ENCODE results near the gene GPN2. TPM values are rescaled to one million over a fixed set of nuclear protein-coding genes. Genes with fewer than 3 reads are reported as not detected.

GPN2 gene
- total RNA-seq, 1 donor from 2014 or later, result 9.4 TPM

DNA sequence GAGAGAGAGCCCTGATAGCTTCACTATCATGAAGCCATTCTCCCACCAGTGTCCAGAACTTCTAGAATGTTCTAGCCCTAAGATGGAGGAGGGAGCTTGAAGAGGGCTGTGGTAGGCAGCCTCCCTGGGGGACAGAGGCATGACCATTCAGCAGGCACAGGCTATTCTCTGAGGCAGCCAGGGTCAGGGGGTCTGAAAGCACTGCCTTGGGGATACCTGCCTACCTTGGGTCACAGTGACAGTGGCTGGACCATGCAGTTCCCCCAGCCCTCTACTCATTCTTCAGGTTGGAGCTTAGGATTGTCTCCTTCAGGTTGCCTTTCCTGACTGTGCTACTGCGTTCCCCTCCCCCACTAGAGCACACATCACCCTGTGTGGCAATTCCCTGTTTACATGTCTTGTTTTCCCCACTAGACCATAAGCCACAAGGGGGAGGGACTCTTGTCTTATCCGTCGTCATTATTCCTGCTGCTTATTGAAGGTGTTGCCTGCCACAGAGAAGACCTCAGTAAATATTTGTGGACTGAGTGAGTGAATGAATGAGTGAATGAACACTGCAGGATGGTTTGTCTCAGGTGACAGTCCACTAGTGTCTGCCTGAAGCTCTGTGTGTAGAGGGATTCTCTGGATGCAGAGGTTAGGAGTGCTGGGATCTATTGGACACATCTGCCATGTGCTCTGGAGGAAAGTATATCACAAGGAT lies 58.4 kb downstream of the GPN2 start:
- DNase-seq, result no peak

DNA sequence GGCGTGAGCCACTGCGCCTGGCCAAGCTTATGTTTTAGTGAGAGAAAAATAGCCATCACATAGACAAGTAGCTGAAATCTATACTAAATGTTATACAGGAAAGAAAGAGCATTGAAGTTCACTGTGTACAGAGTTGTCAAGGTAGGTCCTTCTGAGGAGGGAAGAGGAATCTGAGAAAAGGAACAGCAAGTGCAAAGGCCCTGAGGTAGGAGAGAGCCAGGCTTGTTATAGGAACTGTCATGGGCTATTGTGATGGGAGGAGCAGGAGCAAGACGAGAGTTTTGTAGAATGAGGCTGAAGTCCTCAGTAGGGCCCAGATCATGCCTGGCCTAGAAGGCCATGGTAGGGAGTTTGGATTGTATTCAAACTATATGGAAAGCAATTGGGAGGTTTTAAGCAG lies 59.0 kb downstream of the GPN2 start:
- no peak for DNase-seq

DNA sequence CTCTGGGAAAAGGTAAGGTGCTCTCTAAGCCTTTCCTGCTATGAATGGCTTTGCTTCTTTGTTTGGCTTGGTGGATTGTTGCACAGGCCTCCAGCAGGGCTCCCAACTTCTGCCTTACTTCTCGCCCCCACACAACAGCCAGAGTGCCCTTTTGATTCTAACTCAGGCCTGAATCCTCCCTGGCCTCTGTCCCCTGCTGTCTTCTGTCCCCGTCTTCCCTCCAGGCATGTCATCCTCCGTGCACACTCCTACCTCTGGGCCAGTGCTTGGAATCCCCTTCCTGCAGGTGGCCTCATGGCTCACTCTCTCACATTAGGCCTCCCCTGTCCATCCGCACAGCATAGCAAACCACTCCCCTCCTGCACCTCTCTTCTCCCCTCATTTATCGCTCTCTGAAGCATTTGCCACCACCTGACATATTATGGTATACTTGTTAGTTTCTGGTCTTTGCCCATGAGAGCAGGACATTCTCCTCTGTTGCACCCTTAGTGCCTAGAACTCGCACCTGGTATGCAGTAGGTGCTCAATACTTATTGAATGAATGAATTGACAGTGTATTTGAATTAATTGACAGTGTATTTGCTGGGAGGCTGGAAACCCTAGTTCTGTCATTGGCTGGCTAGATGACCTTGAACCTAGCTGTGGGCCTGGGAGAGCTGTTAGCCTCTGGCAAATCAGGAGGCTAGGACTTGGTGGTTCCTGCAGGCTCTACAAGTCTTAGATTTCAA lies 60.7 kb downstream of the GPN2 start:
- DNase-seq, result no peak

DNA sequence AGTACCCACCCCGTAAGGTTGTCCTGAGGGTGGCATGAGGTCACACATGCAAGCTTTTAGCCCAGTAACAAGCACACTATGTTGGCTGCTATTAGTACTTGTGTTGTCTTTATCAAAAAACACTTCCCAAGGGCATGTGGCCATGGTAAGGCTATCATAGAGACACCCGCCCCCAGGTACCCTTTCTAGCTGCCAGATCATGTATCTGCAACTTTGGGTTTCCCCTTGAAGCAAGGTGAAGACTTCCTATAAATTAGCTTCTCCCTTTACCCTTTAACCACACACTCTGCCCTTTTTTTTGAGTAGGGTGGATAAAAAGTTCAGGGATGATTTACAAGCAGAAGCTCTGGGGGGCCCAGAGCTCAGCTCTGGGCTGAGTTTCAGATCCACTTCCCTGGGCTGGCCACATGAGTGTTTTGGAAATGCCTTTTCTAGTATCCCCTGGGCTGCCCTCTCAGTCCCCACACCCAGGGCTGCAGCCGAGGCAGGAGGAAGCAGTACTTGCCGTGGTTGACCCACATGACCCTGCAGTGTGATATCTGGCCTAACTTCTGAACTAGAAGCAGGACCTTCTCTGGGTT lies 61.6 kb downstream of the GPN2 start:
- no peak for DNase-seq

DNA sequence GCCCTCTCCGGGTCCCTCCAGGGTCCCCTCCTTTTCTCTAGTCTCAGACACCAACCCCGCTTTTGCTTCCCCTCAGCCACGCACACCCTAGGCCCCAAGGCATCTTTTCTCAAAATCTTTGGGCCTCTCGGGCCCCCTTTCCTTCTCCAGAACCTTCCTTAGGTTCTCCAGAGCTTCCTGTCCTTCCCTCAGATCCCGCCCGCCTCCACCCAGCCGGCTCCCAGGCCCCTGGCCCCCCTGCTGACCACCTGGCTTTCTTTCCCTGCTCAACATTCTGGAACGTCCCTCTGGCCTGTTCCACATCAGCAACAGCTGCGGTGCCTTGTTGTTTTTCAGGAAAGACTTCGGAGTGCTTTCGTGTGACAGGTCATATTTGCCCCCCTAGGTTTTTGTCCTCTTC lies 62.4 kb downstream of the GPN2 start:
- no peak for DNase-seq

DNA sequence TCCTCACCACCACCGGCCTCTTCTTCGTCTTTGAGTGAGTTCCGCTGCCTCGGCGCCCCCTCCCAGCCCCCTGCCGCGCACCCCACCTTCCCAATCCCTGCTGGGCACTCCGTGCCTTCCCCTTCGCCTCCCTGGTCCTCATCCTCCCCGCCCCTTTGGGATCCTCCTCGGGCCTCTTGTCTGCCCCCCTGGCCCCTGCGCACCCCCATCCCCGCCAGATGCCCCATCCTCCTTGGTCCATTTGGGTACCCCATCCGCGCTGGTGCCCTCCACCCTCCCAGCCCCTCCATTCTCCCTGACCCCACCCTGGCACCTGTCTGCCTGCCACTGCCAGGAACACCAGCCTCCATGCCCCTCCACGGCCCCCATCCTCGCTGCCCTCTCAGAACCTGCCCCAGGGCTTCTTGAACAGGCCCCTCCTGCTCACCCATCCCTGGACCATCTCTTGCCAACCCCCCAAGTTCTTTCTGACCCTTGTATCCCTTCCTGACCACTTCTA lies 62.9 kb downstream of the GPN2 start:
- no peak for DNase-seq

DNA sequence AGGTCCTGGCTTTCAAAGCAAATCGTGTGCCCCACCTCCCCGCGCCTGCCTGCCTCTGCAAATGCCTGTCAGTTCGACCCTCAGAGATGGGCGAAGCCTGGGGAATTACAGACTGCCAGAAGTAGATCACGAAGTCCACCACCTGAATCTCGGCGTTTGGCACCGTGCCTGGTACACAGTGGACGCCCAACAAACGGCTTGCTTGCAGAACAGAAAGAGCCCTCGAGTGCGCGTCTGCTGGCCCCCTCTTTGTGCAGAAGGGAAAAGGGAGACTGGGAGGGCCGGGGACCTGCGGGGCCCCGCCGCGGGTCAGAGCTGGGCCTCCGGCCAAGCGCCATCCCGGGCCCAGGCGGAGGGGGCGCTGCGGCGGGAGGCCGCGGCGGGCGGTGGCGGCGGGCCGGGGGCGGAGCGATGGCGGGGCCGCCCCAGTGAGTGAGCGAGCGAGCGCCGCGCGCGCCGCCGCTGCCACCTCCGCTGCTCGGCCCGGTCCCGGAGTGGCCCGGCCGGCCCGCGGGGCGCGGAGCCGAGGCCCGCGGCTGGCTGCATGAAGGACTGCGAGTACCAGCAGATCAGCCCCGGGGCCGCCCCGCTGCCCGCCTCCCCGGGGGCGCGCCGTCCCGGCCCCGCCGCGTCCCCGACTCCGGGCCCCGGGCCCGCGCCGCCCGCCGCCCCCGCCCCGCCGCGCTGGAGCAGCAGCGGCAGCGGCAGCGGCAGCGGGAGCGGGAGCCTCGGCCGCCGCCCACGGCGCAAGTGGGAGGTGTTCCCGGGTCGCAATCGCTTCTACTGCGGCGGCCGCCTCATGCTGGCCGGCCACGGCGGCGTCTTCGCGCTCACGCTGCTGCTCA lies 63.6 kb downstream of the GPN2 start, which contains the start of gene ZDHHC18:
Gene ZDHHC18 (plus strand): TSS at position 428 of the 845 bp plus-strand sequence. CDS start 117 bp downstream, at position 545.
- peak; percentile 70 for DNase-seq

Other genes with a start within 250 kb of the GPN2 start
- 14.5 and 28.3 TPM in 2 replicates for gene ARID1A, start 194.3 kb downstream of the GPN2 start, total RNA-seq
- 9.4 and 10.1 TPM in 2 replicates for gene PIGV, start 102.3 kb downstream of the GPN2 start, total RNA-seq
- 6.8 and 9.2 TPM in 2 replicates for gene ZDHHC18, start 63.6 kb downstream of the GPN2 start, total RNA-seq
- gene SFN, start 27.1 kb downstream of the GPN2 start, total RNA-seq, result 0.51 and 0.70 TPM in 2 replicates
- gene GPATCH3, start 10.2 kb upstream of the GPN2 start, total RNA-seq, result 10.7 and 11.2 TPM in 2 replicates
- gene NR0B2, start 23.7 kb upstream of the GPN2 start, total RNA-seq, result not detected in 2 replicates
- 20.4 and 33.3 TPM in 2 replicates for gene NUDC, start 31.5 kb upstream of the GPN2 start, total RNA-seq
- not detected in 2 replicates for gene KDF1, start 70.2 kb upstream of the GPN2 start, total RNA-seq
- 2.5 and 4.8 TPM in 2 replicates for gene TRNP1, start 103.4 kb upstream of the GPN2 start, total RNA-seq
- gene TENT5B, start 122.6 kb upstream of the GPN2 start, total RNA-seq, result 0.17 and 0.33 TPM in 2 replicates

All from dermis blood vessel endothelial cell (primary cell).